ENCODE data around the gene ATP4A.
"Not testable (repeated sequence)": the region's sequence is repeated elsewhere in the genome, so short reads cannot be mapped to it uniquely, and the experiment has no call there.

The ATP4A gene

GRCh38 chr19:35595928-35596327, 32.5 kb upstream of the ATP4A start:
- H3K27me3 ChIP-seq (ENCODE audit: insufficient read depth, low read length), result no peaks in the 10 kb centered on the region
- no peak overlapping the region for H3K4me3 ChIP-seq (ENCODE audit: low read depth, low read length)
- no peak overlapping the region for H3K27ac ChIP-seq (ENCODE audit: low read depth, low read length)
- no peaks in the 10 kb centered on the region for H3K4me1 ChIP-seq (ENCODE audit: control insufficient read depth, insufficient read depth, low read length, unreplicated experiment)
- H3K79me2 ChIP-seq (ENCODE audit: control insufficient read depth, insufficient read depth, low read length, unreplicated experiment), result no peaks in the 10 kb centered on the region
- H2AFZ ChIP-seq (ENCODE audit: low read length, unreplicated experiment), result no peak overlapping the region
- no peaks in the 10 kb centered on the region for H3K36me3 ChIP-seq (ENCODE audit: insufficient read depth, low read length)

GRCh38 chr19:35595026-35595425, 31.6 kb upstream of the ATP4A start:
- H2AFZ ChIP-seq (ENCODE audit: low read length, unreplicated experiment); H3K4me3 ChIP-seq (ENCODE audit: low read depth, low read length); H3K36me3 ChIP-seq (ENCODE audit: insufficient read depth, low read length); H3K27me3 ChIP-seq (ENCODE audit: insufficient read depth, low read length); H3K79me2 ChIP-seq (ENCODE audit: control insufficient read depth, insufficient read depth, low read length, unreplicated experiment); H3K27ac ChIP-seq (ENCODE audit: low read depth, low read length); H3K4me1 ChIP-seq (ENCODE audit: control insufficient read depth, insufficient read depth, low read length, unreplicated experiment): not testable (repeated sequence)

- Histone ChIP-seq H3K36me3 (ENCODE audit: insufficient read depth, low read length) (no peaks in the 10 kb centered on the region), H3K27me3 (ENCODE audit: insufficient read depth, low read length) (no peaks in the 10 kb centered on the region), H3K4me3 (ENCODE audit: low read depth, low read length) (no peak overlapping the region), H3K27ac (ENCODE audit: low read depth, low read length) (no peak overlapping the region), H2AFZ (ENCODE audit: low read length, unreplicated experiment) (no peak overlapping the region), H3K79me2 (ENCODE audit: control insufficient read depth, insufficient read depth, low read length, unreplicated experiment) (no peaks in the 10 kb centered on the region), H3K4me1 (ENCODE audit: control insufficient read depth, insufficient read depth, low read length, unreplicated experiment) (no peaks in the 10 kb centered on the region)
Observed at GRCh38 chr19:35592226-35592625, 28.8 kb upstream of the ATP4A start.

- Histone ChIP-seq H3K27ac (ENCODE audit: low read depth, low read length) (no peak overlapping the region), H3K79me2 (ENCODE audit: control insufficient read depth, insufficient read depth, low read length, unreplicated experiment) (no peaks in the 10 kb centered on the region), H3K36me3 (ENCODE audit: insufficient read depth, low read length) (no peaks in the 10 kb centered on the region), H3K4me3 (ENCODE audit: low read depth, low read length) (no peak overlapping the region), H2AFZ (ENCODE audit: low read length, unreplicated experiment) (no peak overlapping the region), H3K27me3 (ENCODE audit: insufficient read depth, low read length) (no peaks in the 10 kb centered on the region), H3K4me1 (ENCODE audit: control insufficient read depth, insufficient read depth, low read length, unreplicated experiment) (no peaks in the 10 kb centered on the region)
Observed at GRCh38 chr19:35590875-35591274, 27.4 kb upstream of the ATP4A start.

GRCh38 chr19:35587321-35587720, 23.9 kb upstream of the ATP4A start:
- Histone ChIP-seq H3K79me2 (ENCODE audit: control insufficient read depth, insufficient read depth, low read length, unreplicated experiment) (no peaks in the 10 kb centered on the region), H3K4me1 (ENCODE audit: control insufficient read depth, insufficient read depth, low read length, unreplicated experiment) (no peaks in the 10 kb centered on the region), H3K27ac (ENCODE audit: low read depth, low read length) (no peak overlapping the region), H3K36me3 (ENCODE audit: insufficient read depth, low read length) (no peaks in the 10 kb centered on the region), H3K4me3 (ENCODE audit: low read depth, low read length) (no peak overlapping the region), H2AFZ (ENCODE audit: low read length, unreplicated experiment) (no peak overlapping the region), H3K27me3 (ENCODE audit: insufficient read depth, low read length) (peaks cover 9% of the 10 kb centered on the region; the same call in 1 of the 2 replicates)

GRCh38 chr19:35585848-35586247, 22.4 kb upstream of the ATP4A start, which contains the start of gene PMIS2:
PMIS2 (plus strand) TSS chr19:35586173; CDS start chr19:35586260, 87 bp downstream.
- Histone ChIP-seq H3K4me3 (ENCODE audit: low read depth, low read length) (no peak within 1 kb of the TSS), H3K27ac (ENCODE audit: low read depth, low read length) (no peak within 1 kb of the TSS), H3K79me2 (ENCODE audit: control insufficient read depth, insufficient read depth, low read length, unreplicated experiment) (no peaks in the 10 kb centered on the region), H3K4me1 (ENCODE audit: control insufficient read depth, insufficient read depth, low read length, unreplicated experiment) (no peaks in the 10 kb centered on the region), H3K36me3 (ENCODE audit: insufficient read depth, low read length) (no peaks in the 10 kb centered on the region), H2AFZ (ENCODE audit: low read length, unreplicated experiment) (no peak within 1 kb of the TSS), H3K27me3 (ENCODE audit: insufficient read depth, low read length) (peaks cover 9% of the 10 kb centered on the region; the same call in 1 of the 2 replicates)

GRCh38 chr19:35582760-35583159, 19.3 kb upstream of the ATP4A start:
- Histone ChIP-seq H3K36me3 (ENCODE audit: insufficient read depth, low read length) (no peaks in the 10 kb centered on the region), H2AFZ (ENCODE audit: low read length, unreplicated experiment) (no peak overlapping the region), H3K27ac (ENCODE audit: low read depth, low read length) (no peak overlapping the region), H3K79me2 (ENCODE audit: control insufficient read depth, insufficient read depth, low read length, unreplicated experiment) (no peaks in the 10 kb centered on the region), H3K4me1 (ENCODE audit: control insufficient read depth, insufficient read depth, low read length, unreplicated experiment) (no peaks in the 10 kb centered on the region), H3K27me3 (ENCODE audit: insufficient read depth, low read length) (peaks cover 9% of the 10 kb centered on the region; the same call in 1 of the 2 replicates), H3K4me3 (ENCODE audit: low read depth, low read length) (no peak overlapping the region)

GRCh38 chr19:35578707-35579106, 15.2 kb upstream of the ATP4A start:
- Histone ChIP-seq H2AFZ (ENCODE audit: low read length, unreplicated experiment) (no peak overlapping the region), H3K27me3 (ENCODE audit: insufficient read depth, low read length) (no peaks in the 10 kb centered on the region; the same call in 1 of the 2 replicates), H3K27ac (ENCODE audit: low read depth, low read length) (no peak overlapping the region), H3K79me2 (ENCODE audit: control insufficient read depth, insufficient read depth, low read length, unreplicated experiment) (no peaks in the 10 kb centered on the region), H3K4me1 (ENCODE audit: control insufficient read depth, insufficient read depth, low read length, unreplicated experiment) (no peaks in the 10 kb centered on the region), H3K36me3 (ENCODE audit: insufficient read depth, low read length) (no peaks in the 10 kb centered on the region), H3K4me3 (ENCODE audit: low read depth, low read length) (no peak overlapping the region)

GRCh38 chr19:35577918-35578317, 14.5 kb upstream of the ATP4A start:
- Histone ChIP-seq H2AFZ (ENCODE audit: low read length, unreplicated experiment) (no peak overlapping the region), H3K36me3 (ENCODE audit: insufficient read depth, low read length) (no peaks in the 10 kb centered on the region), H3K79me2 (ENCODE audit: control insufficient read depth, insufficient read depth, low read length, unreplicated experiment) (no peaks in the 10 kb centered on the region), H3K4me3 (ENCODE audit: low read depth, low read length) (no peak overlapping the region), H3K4me1 (ENCODE audit: control insufficient read depth, insufficient read depth, low read length, unreplicated experiment) (no peaks in the 10 kb centered on the region), H3K27ac (ENCODE audit: low read depth, low read length) (no peak overlapping the region), H3K27me3 (ENCODE audit: insufficient read depth, low read length) (no peaks in the 10 kb centered on the region; the same call in 1 of the 2 replicates)

- Histone ChIP-seq H3K4me3 (ENCODE audit: low read depth, low read length) (no peak overlapping the region), H2AFZ (ENCODE audit: low read length, unreplicated experiment) (no peak overlapping the region)
Observed at GRCh38 chr19:35571406-35571965, 8.0 kb upstream of the ATP4A start.

GRCh38 chr19:35569281-35569781, 5.9 kb upstream of the ATP4A start:
- H3K79me2 ChIP-seq (ENCODE audit: control insufficient read depth, insufficient read depth, low read length, unreplicated experiment), result no peaks in the 10 kb centered on the region
- H2AFZ ChIP-seq (ENCODE audit: low read length, unreplicated experiment), result no peak overlapping the region
- H3K27me3 ChIP-seq (ENCODE audit: insufficient read depth, low read length), result peaks cover 7% of the 10 kb centered on the region
- H3K4me1 ChIP-seq (ENCODE audit: control insufficient read depth, insufficient read depth, low read length, unreplicated experiment), result no peaks in the 10 kb centered on the region
- H3K4me3 ChIP-seq (ENCODE audit: low read depth, low read length), result no peak overlapping the region
- no peaks in the 10 kb centered on the region for H3K36me3 ChIP-seq (ENCODE audit: insufficient read depth, low read length)
- no peak overlapping the region for H3K27ac ChIP-seq (ENCODE audit: low read depth, low read length)

More at GRCh38 chr19:35571406-35571965, 8.0 kb upstream of the ATP4A start:
- Histone ChIP-seq H3K36me3 (ENCODE audit: insufficient read depth, low read length) (no peaks in the 10 kb centered on the region), H3K79me2 (ENCODE audit: control insufficient read depth, insufficient read depth, low read length, unreplicated experiment) (no peaks in the 10 kb centered on the region), H3K4me1 (ENCODE audit: control insufficient read depth, insufficient read depth, low read length, unreplicated experiment) (no peaks in the 10 kb centered on the region), H3K27me3 (ENCODE audit: insufficient read depth, low read length) (peaks cover 7% of the 10 kb centered on the region), H3K27ac (ENCODE audit: low read depth, low read length) (no peak overlapping the region)
